ENCODE results near the gene PSORS1C2.
"Not testable (repeated sequence)": the region's sequence is repeated elsewhere in the genome, so short reads cannot be mapped to it uniquely, and the experiment has no call there.

Gene PSORS1C2

GRCh38 chr6:31138982-31139381 is at the start of gene PSORS1C2:
TSS of gene PSORS1C2 (minus strand) at chr6:31139066. CDS start at chr6:31139026, 40 bp downstream.
- no peak for DNase-seq

GRCh38 chr6:31187780-31188194 is 48.9 kb upstream of the PSORS1C2 start:
- no peak for DNase-seq

GRCh38 chr6:31186052-31186734 is 47.3 kb upstream of the PSORS1C2 start:
- DNase-seq: no peak

GRCh38 chr6:31185695-31186051 is 46.8 kb upstream of the PSORS1C2 start:
- not testable (repeated sequence) for DNase-seq

- DNase-seq: not testable (repeated sequence)
Observed at GRCh38 chr6:31183859-31184258, 45.0 kb upstream of the PSORS1C2 start.

GRCh38 chr6:31183287-31183686 is 44.4 kb upstream of the PSORS1C2 start:
- DNase-seq: not testable (repeated sequence)

- DNase-seq: no peak
Observed at GRCh38 chr6:31180500-31180899, 41.6 kb upstream of the PSORS1C2 start.

GRCh38 chr6:31179896-31180295 is 41.0 kb upstream of the PSORS1C2 start:
- DNase-seq: no peak

- DNase-seq: no peak
Observed at GRCh38 chr6:31179042-31179386, 40.1 kb upstream of the PSORS1C2 start.

- no peak for DNase-seq
Observed at GRCh38 chr6:31178143-31179041, 39.5 kb upstream of the PSORS1C2 start.

GRCh38 chr6:31175971-31176370 is 37.1 kb upstream of the PSORS1C2 start:
- no peak for DNase-seq

GRCh38 chr6:31174378-31174777 is 35.5 kb upstream of the PSORS1C2 start:
- DNase-seq: no peak

- no peak for DNase-seq
Observed at GRCh38 chr6:31173406-31173805, 34.5 kb upstream of the PSORS1C2 start.

GRCh38 chr6:31172973-31173384 is 34.1 kb upstream of the PSORS1C2 start:
- DNase-seq: no peak

- DNase-seq: no peak
Observed at GRCh38 chr6:31171931-31172905, 33.4 kb upstream of the PSORS1C2 start.

GRCh38 chr6:31170987-31171671 is 32.3 kb upstream of the PSORS1C2 start:
- DNase-seq: no peak

- no peak for DNase-seq
Observed at GRCh38 chr6:31170600-31170881, 31.7 kb upstream of the PSORS1C2 start, which contains the start of gene POU5F1. TSS of gene POU5F1 (minus strand) at chr6:31170682. CDS start at chr6:31170620, 62 bp downstream.

GRCh38 chr6:31169858-31170599 is 31.2 kb upstream of the PSORS1C2 start:
- DNase-seq: not testable (repeated sequence)

- no peak for DNase-seq
Observed at GRCh38 chr6:31169123-31169857, 30.4 kb upstream of the PSORS1C2 start.

- no peak for DNase-seq
Observed at GRCh38 chr6:31168606-31169005, 29.7 kb upstream of the PSORS1C2 start.

GRCh38 chr6:31165986-31166385 is 27.1 kb upstream of the PSORS1C2 start:
- DNase-seq: no peak

All from MV-4-11 (cell line).